ENCODE measurements around the gene MFAP5.

The MFAP5 gene

GRCh38 chr12:8662593-8662992, at the start of gene MFAP5:
Gene MFAP5 (minus strand): TSS chr12:8662826. CDS start chr12:8662104, 722 bp downstream.
- no peak for DNase-seq

GRCh38 chr12:8709124-8709830, 46.7 kb upstream of the MFAP5 start:
- DNase-seq: no peak

GRCh38 chr12:8702159-8702558, 39.5 kb upstream of the MFAP5 start:
- DNase-seq: no peak

GRCh38 chr12:8701046-8701660, 38.5 kb upstream of the MFAP5 start:
- DNase-seq: no peak

GRCh38 chr12:8699714-8700113, 37.1 kb upstream of the MFAP5 start:
- no peak for DNase-seq

- no peak for DNase-seq
Measured at GRCh38 chr12:8698879-8699278, 36.3 kb upstream of the MFAP5 start.

- peak; percentile 42 to 54 for DNase-seq
Measured at GRCh38 chr12:8698132-8698851, 35.7 kb upstream of the MFAP5 start.

GRCh38 chr12:8697476-8698131, 35.0 kb upstream of the MFAP5 start, which contains the start of gene RIMKLB:
Gene RIMKLB (plus strand): TSS chr12:8697991. CDS start chr12:8713867, 15,876 bp downstream.
- peak; percentile 81 for DNase-seq

- DNase-seq: peak; percentile 20 to 47
Measured at GRCh38 chr12:8697120-8697475, 34.5 kb upstream of the MFAP5 start.

GRCh38 chr12:8696442-8697090, 33.9 kb upstream of the MFAP5 start:
- no peak for DNase-seq

- no peak for DNase-seq
Measured at GRCh38 chr12:8695116-8695515, 32.5 kb upstream of the MFAP5 start.

GRCh38 chr12:8692573-8692972, 29.9 kb upstream of the MFAP5 start:
- DNase-seq: no peak

- DNase-seq: no peak
Measured at GRCh38 chr12:8689681-8690080, 27.1 kb upstream of the MFAP5 start.

- DNase-seq: no peak
Measured at GRCh38 chr12:8687846-8688601, 25.4 kb upstream of the MFAP5 start.

GRCh38 chr12:8685051-8685450, 22.4 kb upstream of the MFAP5 start:
- DNase-seq: no peak

GRCh38 chr12:8681129-8681884, 18.7 kb upstream of the MFAP5 start:
- no peak for DNase-seq

GRCh38 chr12:8680533-8680932, 17.9 kb upstream of the MFAP5 start:
- DNase-seq: no peak

- no peak for DNase-seq
Measured at GRCh38 chr12:8678661-8679111, 16.1 kb upstream of the MFAP5 start.

GRCh38 chr12:8677362-8677761, 14.7 kb upstream of the MFAP5 start:
- DNase-seq: no peak

GRCh38 chr12:8676651-8677050, 14.0 kb upstream of the MFAP5 start:
- DNase-seq: no peak

GRCh38 chr12:8675591-8676036, 13.0 kb upstream of the MFAP5 start:
- no peak for DNase-seq
